GM06990 (cell line): ENCODE measurements around the gene DOCK4.

Source experiments
- DNase-seq: peaks from one replicate; pipeline ENCODE4 v3.0.0-alpha.2; 2011; ENCODE audit not compliant: insufficient read length; ENCODE audit errors: extremely low read depth
- H3K27me3 ChIP-seq: replicated peaks from 2 replicates; pipeline ENCODE4 v1.6.0; 2011; ENCODE audit warnings: low read length; ENCODE audit not compliant: control insufficient read depth, insufficient read depth
- H3K36me3 ChIP-seq: 2 replicates; pipeline ENCODE4 v1.5.1; 2011; ENCODE audit warnings: low read length; ENCODE audit not compliant: control insufficient read depth, insufficient read depth
- H3K4me3 ChIP-seq: replicated peaks from 2 replicates; pipeline ENCODE4 v1.5.1; 2011; ENCODE audit warnings: low read depth, mild to moderate bottlenecking, control low read depth, low read length
- TF ChIP-seq, protein P1 (sequence below): IDR thresholded peaks from 2 replicates; pipeline ENCODE4 v1.5.1; 2011; ENCODE audit warnings: low read length, control low read depth, mild to moderate bottlenecking, inconsistent platforms; ENCODE audit not compliant: insufficient read depth, poor library complexity, severe bottlenecking

Gene DOCK4

DNA sequence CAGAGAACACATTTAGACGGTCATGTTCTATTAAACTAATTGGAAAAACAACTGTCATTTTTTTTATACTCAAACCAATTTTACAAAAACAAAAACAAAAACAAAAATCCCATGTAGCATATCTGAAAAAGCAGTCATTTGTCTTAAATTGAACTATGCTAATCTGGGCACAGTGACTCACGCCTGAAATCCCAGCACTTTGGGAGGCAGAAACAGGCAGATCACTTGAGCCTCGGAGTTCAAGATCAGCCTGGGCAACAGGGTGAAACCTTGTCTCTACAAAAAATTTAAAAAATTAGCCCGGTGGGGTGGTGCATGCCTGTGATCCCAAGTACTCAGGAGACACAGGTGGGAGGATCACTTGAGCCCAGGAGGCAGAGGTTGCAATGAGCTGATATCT, 253.4 kb downstream of the DOCK4 start:
- Histone ChIP-seq H3K27me3 (no peaks in the 10 kb centered on the region), H3K4me3 (no peak overlapping the region), H3K36me3 (no peaks in the 10 kb centered on the region)
- DNase-seq: no peak
- TF ChIP-seq, protein P1, sequence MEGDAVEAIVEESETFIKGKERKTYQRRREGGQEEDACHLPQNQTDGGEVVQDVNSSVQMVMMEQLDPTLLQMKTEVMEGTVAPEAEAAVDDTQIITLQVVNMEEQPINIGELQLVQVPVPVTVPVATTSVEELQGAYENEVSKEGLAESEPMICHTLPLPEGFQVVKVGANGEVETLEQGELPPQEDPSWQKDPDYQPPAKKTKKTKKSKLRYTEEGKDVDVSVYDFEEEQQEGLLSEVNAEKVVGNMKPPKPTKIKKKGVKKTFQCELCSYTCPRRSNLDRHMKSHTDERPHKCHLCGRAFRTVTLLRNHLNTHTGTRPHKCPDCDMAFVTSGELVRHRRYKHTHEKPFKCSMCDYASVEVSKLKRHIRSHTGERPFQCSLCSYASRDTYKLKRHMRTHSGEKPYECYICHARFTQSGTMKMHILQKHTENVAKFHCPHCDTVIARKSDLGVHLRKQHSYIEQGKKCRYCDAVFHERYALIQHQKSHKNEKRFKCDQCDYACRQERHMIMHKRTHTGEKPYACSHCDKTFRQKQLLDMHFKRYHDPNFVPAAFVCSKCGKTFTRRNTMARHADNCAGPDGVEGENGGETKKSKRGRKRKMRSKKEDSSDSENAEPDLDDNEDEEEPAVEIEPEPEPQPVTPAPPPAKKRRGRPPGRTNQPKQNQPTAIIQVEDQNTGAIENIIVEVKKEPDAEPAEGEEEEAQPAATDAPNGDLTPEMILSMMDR: no peak

DNA sequence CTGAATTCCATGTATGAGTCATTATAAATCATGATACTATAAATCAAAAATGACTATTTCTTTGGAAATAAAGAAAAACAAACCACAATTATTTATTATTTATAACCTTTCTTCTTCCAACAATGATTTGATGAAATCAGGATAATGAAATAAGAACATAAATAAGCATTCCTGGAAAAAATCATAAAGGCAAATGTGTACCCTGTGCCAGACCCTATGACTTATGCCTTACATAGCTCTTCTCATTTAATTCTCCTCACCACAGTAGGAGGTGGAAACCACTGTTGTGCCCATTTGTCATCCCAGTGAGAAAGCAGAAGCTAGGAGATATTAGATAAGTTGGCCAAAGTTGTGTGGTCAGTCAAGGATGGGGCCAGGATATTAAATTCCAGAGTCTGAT, 255.1 kb downstream of the DOCK4 start:
- TF ChIP-seq, protein P1: no peak
- DNase-seq: no peak
- H3K27me3 ChIP-seq: no peaks in the 10 kb centered on the region
- no peak overlapping the region for H3K4me3 ChIP-seq
- H3K36me3 ChIP-seq: no peaks in the 10 kb centered on the region

GRCh38 chr7:111942450-111943081, 263.6 kb downstream of the DOCK4 start:
- Histone ChIP-seq H3K27me3 (no peaks in the 10 kb centered on the region), H3K36me3 (no peaks in the 10 kb centered on the region), H3K4me3 (no peak overlapping the region)
- no peak for DNase-seq
- TF ChIP-seq, protein P1: no peak

GRCh38 chr7:111937163-111937562, 269.0 kb downstream of the DOCK4 start:
- H3K36me3 ChIP-seq: no peaks in the 10 kb centered on the region
- no peaks in the 10 kb centered on the region for H3K27me3 ChIP-seq
- H3K4me3 ChIP-seq: no peak overlapping the region
- DNase-seq: no peak
- TF ChIP-seq, protein P1: no peak

- no peaks in the 10 kb centered on the region for H3K36me3 ChIP-seq
- TF ChIP-seq, protein P1: no peak
- H3K4me3 ChIP-seq: no peak overlapping the region
- no peaks in the 10 kb centered on the region for H3K27me3 ChIP-seq
- DNase-seq: no peak
Measured at GRCh38 chr7:111933609-111934008, 272.6 kb downstream of the DOCK4 start.

DNA sequence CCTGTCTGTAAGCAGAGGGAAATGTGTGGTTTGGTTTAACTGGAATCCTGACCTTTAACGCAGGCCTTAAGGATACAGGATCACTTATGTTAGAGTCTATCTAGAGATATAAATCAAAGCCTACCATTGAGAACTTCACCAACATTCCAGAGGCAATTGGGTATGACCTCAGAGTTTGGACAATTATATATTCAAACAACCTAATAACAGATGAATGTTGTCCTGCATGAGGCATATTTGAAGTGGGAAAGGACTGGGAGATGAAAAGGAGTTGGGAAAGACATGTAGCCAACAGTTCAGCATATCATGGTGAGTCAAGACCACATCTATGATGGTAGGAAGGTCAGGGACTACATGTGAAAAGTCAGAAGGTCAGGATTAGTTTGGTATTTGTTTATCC, 274.2 kb downstream of the DOCK4 start:
- H3K27me3 ChIP-seq: no peaks in the 10 kb centered on the region
- no peaks in the 10 kb centered on the region for H3K36me3 ChIP-seq
- no peak overlapping the region for H3K4me3 ChIP-seq
- no peak for DNase-seq
- TF ChIP-seq, protein P1: no peak
